B cell (primary cell): ENCODE results near the gene SPATA21. TPM values are rescaled to one million over a fixed set of nuclear protein-coding genes. Genes with fewer than 3 reads are reported as not detected.

Experiments
- ATAC-seq: fragments of 200-7000 bp; cut with Tn5 transposase; one replicate; pipeline ENCODE4 v1.10.0; 2021; ENCODE audit warnings: low read depth, mild to moderate bottlenecking, moderate number of reproducible peaks, moderate library complexity
- CTCF ChIA-PET: fragments of 350-600 bp; sonication (Branson Sonifier 250); formaldehyde crosslinking; loops from one replicate; lab custom pipeline; 2021; ENCODE audit warnings: antibody characterized with exemption, inconsistent platforms; lab: Charles Lee
- POLR2A ChIA-PET: fragments of 350-600 bp; sonication (Branson Sonifier 250); formaldehyde crosslinking; loops from one replicate; lab custom pipeline; 2021; ENCODE audit warnings: antibody characterized with exemption; lab: Charles Lee
- DNase-seq: peaks from one replicate; pipeline ENCODE4 v3.0.0; 2013
- H2AFZ ChIP-seq: 2 replicates; pipeline ENCODE4 v1.6.1; 2012; ENCODE audit warnings: mild to moderate bottlenecking, low read depth, low read length; ENCODE audit not compliant: insufficient read depth, poor library complexity, severe bottlenecking
- H3K27ac ChIP-seq, 2 donors: 1 replicate in 1 of 2; 2 replicates in 1 of 2; pipeline ENCODE4 v1.5.1; 2012 to 2013; ENCODE audit warnings: low read length in 2 of 2, mild to moderate bottlenecking in 2 of 2, moderate library complexity in 1 of 2
- H3K27me3 ChIP-seq, 4 experiments: fragments of 200-600 bp in 1 of 4; sonication (generic) in 1 of 4; replicated peaks in 1 of 4; 1 replicate in 2 of 4; 2 replicates in 2 of 4; pipeline versions ENCODE4 v1.6.1 to v1.7.0; 2013 to 2016; ENCODE audit warnings: low read length in 3 of 4, mild to moderate bottlenecking in 2 of 4, mixed read lengths in 1 of 4, moderate library complexity in 1 of 4; ENCODE audit not compliant: insufficient read depth in 4 of 4, control insufficient read depth in 3 of 4; ENCODE audit errors: control extremely low read depth in 1 of 4
- H3K36me3 ChIP-seq, 2 experiments: replicated peaks in 1 of 2; 1 replicate in 1 of 2; 2 replicates in 1 of 2; pipeline versions ENCODE4 v1.6.1 to v1.7.1; 2013; ENCODE audit warnings: low read length in 1 of 2; ENCODE audit not compliant: insufficient read depth in 2 of 2, control insufficient read depth in 1 of 2; ENCODE audit errors: control extremely low read depth in 1 of 2, extremely low read depth in 1 of 2
- H3K4me1 ChIP-seq, 2 donors: fragments of 200-600 bp in 1 of 2; sonication (generic) in 1 of 2; 1 replicate in 1 of 2; 2 replicates in 1 of 2; pipeline versions ENCODE4 v1.5.1 to v1.6.1; 2013 to 2017; ENCODE audit warnings: low read length in 2 of 2; ENCODE audit not compliant: control insufficient read depth in 2 of 2, insufficient read depth in 2 of 2
- H3K4me2 ChIP-seq: replicated peaks from 2 replicates; pipeline ENCODE3; 2012; ENCODE audit warnings: mild to moderate bottlenecking, low read depth, low read length; ENCODE audit not compliant: poor library complexity, severe bottlenecking
- H3K4me3 ChIP-seq, 5 experiments: fragments of 200-600 bp in 1 of 5; sonication (generic) in 1 of 5; 1 replicate in 3 of 5; 2 replicates in 2 of 5; pipeline versions ENCODE4 v1.5.1 to v1.7.0; 2011 to 2016; ENCODE audit warnings: low read length in 4 of 5, mild to moderate bottlenecking in 4 of 5, low read depth in 2 of 5, control low read depth in 1 of 5, moderate library complexity in 1 of 5; ENCODE audit not compliant: insufficient read depth in 1 of 5; ENCODE audit errors: control extremely low read depth in 1 of 5, extremely low read depth in 1 of 5
- H3K79me2 ChIP-seq: fragments of 200-600 bp; sonication (generic); one replicate; pipeline ENCODE4 v1.6.0; 2016; ENCODE audit warnings: low read length; ENCODE audit not compliant: control insufficient read depth, insufficient read depth
- H3K9ac ChIP-seq: fragments of 200-600 bp; sonication (generic); 2 replicates; pipeline ENCODE4 v1.6.1; 2017; ENCODE audit warnings: mild to moderate bottlenecking, low read length, moderate library complexity
- H3K9me3 ChIP-seq, 3 donors: one replicate each; pipeline versions ENCODE4 v1.6.1 to v1.7.1; 2013; ENCODE audit warnings: low read length in 2 of 3; ENCODE audit not compliant: control insufficient read depth in 2 of 3, insufficient read depth in 1 of 3; ENCODE audit errors: control extremely low read depth in 1 of 3
- H4K20me1 ChIP-seq: 2 replicates; pipeline ENCODE4 v1.6.0; 2012; ENCODE audit warnings: mild to moderate bottlenecking, low read length; ENCODE audit not compliant: insufficient read depth, control insufficient read depth, poor library complexity, severe bottlenecking
- H3K27ac Mint-ChIP-seq: one replicate; pipeline ENCODE4 v1.8.0; 2021; ENCODE audit warnings: mixed read lengths
- H3K27me3 Mint-ChIP-seq: one replicate; pipeline ENCODE4 v1.8.0; 2021; ENCODE audit warnings: mixed read lengths
- H3K4me1 Mint-ChIP-seq: one replicate; pipeline ENCODE4 v1.8.0; 2021; ENCODE audit warnings: mixed read lengths
- H3K4me3 Mint-ChIP-seq: one replicate; pipeline ENCODE4 v1.8.0; 2021; ENCODE audit warnings: mixed read lengths
- H3K9me3 Mint-ChIP-seq: one replicate; pipeline ENCODE4 v1.8.0; 2022; ENCODE audit warnings: mixed read lengths; ENCODE audit not compliant: insufficient read depth
- EZH2 ChIP-seq: IDR thresholded peaks from 2 replicates; pipeline ENCODE4 v1.6.1; 2012; ENCODE audit warnings: borderline replicate concordance, low read depth, mild to moderate bottlenecking, moderate library complexity, low read length; ENCODE audit not compliant: insufficient read depth, poor library complexity, severe bottlenecking
- WGBS: methylation state at CpG from one replicate; pipeline ENCODE4 v1.1.5; 2013; ENCODE audit warnings: missing lambda C conversion rate; ENCODE audit not compliant: insufficient coverage; 5-methylcytosine and 5-hydroxymethylcytosine counted together
- intact Hi-C: fragments of 100-400 bp; cut with micrococcal nuclease; formaldehyde crosslinking; loops from one replicate; pipeline ENCODE4 v1.10.0; 2022
- polyA plus RNA-seq: library from polyadenylated mRNA; depleted of rRNA; stranded (reverse); fragments of >200 nt; gene quantifications from 2 replicates; pipeline ENCODE4 v1.2.3, GENCODE V29; 2012
- total RNA-seq, 2 donors: library from RNA; stranded (reverse); fragments of 120-200 nt in 1 of 2; gene quantifications; 1 replicate in 1 of 2; 2 replicates in 1 of 2; pipeline versions ENCODE4 v1.2.3 to v1.2.4, GENCODE V29; 2013 to 2022
- TF ChIP-seq, protein P1 (sequence below): fragments of 200-600 bp; IDR thresholded peaks from one replicate; pipeline ENCODE4 v1.8.0; 2022; ENCODE audit warnings: antibody characterized with exemption, mild to moderate bottlenecking

The SPATA21 gene
- total and polyA plus RNA-seq, 2 donors (not counting 1 experiment from before 2014, with no cell fraction given), result 0.01 TPM; not detected in 1

GRCh38 chr1:16430606-16431005 is 6.6 kb downstream of the SPATA21 start:
- no peaks in the 10 kb centered on the region for H3K36me3 ChIP-seq
- DNase-seq (no peak), ATAC-seq (no peak)
- Mint-ChIP-seq H3K9me3 (no peaks in the 10 kb centered on the region), H3K27ac (no peak overlapping the region), H3K4me3 (no peak overlapping the region), H3K4me1 (peaks cover 16% of the 10 kb centered on the region), H3K27me3 (no peaks in the 10 kb centered on the region)
- H3K9ac ChIP-seq, result no peak overlapping the region
- no peak for TF ChIP-seq EZH2
- no peak overlapping the region for H2AFZ ChIP-seq
- no peak overlapping the region for H3K4me2 ChIP-seq
- peaks cover 6 to 13% of the 10 kb centered on the region in 2 donors for H3K4me1 ChIP-seq
- ChIA-PET CTCF (interaction anchor here (0.6 kb wide), 1 partner anchor 16 kb away, joined by 5 read pairs; no protein-coding TSS in a partner anchor), POLR2A (no interaction called here)
- H4K20me1 ChIP-seq, result no peaks in the 10 kb centered on the region
- no peaks in the 10 kb centered on the region for H3K27me3 ChIP-seq
- no peak overlapping the region for H3K4me3 ChIP-seq
- no peaks in the 10 kb centered on the region for H3K9me3 ChIP-seq
- intact Hi-C loops, result no loop called here
- no peaks in the 10 kb centered on the region for H3K79me2 ChIP-seq
- 87% methylated on average over 3 of the region's 3 CpGs for WGBS
- H3K27ac ChIP-seq, result no peak overlapping the region

DNA sequence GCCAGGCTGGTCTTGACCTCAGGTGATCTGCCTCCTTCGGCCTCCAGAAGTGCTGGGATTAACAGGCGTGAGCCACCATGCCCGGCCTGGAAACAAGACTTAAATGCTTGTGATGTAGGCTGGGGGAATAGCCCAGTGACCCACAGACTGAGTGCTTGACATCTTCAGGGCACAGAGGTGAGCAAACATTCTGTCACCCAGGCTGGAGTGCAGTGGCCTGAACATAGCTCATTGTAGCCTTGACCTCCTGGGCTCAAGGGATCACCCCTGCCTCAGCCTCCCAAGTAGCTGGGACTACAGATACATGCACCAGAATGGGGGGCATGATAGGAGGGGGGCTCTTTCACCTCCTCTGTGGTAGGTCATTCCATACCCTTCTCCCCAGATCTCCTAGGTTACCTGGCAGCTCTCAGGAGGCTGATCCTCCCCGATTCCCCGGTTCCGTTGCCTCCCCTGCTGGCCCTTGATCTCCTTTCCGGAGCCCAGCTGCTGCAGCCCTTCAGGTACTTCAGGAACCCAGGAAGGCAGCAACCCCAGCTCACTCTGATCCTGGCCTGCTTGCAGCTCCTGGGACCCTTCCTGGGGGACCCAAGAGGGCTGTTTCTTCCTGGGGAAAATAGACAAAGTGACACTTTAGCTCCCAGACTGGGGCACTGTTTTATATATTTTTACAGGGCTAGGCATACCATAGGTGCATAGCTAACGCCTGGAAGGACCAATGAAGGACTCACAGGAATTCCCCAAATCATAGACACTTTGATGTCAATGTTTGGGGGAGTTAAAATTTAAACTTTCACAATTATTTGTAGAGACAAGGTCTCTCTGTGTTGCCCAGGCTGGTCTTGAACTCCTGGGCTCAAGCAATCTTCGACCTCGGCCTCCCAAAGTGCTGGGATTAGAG is 11.8 kb downstream of the SPATA21 start:
- intact Hi-C loops, result no loop called here
- POLR2A ChIA-PET, result no interaction called here
- TF ChIP-seq, protein P1, sequence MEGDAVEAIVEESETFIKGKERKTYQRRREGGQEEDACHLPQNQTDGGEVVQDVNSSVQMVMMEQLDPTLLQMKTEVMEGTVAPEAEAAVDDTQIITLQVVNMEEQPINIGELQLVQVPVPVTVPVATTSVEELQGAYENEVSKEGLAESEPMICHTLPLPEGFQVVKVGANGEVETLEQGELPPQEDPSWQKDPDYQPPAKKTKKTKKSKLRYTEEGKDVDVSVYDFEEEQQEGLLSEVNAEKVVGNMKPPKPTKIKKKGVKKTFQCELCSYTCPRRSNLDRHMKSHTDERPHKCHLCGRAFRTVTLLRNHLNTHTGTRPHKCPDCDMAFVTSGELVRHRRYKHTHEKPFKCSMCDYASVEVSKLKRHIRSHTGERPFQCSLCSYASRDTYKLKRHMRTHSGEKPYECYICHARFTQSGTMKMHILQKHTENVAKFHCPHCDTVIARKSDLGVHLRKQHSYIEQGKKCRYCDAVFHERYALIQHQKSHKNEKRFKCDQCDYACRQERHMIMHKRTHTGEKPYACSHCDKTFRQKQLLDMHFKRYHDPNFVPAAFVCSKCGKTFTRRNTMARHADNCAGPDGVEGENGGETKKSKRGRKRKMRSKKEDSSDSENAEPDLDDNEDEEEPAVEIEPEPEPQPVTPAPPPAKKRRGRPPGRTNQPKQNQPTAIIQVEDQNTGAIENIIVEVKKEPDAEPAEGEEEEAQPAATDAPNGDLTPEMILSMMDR, result no peak
- no peak for TF ChIP-seq EZH2

More for the DNA sequence above, 11.8 kb downstream of the SPATA21 start:
- Mint-ChIP-seq H3K9me3 (no peaks in the 10 kb centered on the region), H3K4me3 (no peak overlapping the region), H3K4me1 (peaks cover 13% of the 10 kb centered on the region), H3K27ac (no peak overlapping the region), H3K27me3 (no peaks in the 10 kb centered on the region)
- H3K79me2 ChIP-seq, result no peaks in the 10 kb centered on the region
- H3K27ac ChIP-seq, result no peak overlapping the region
- no peak overlapping the region for H3K4me3 ChIP-seq
- CTCF ChIA-PET, result interaction anchor here (0.6 to 1.0 kb wide), 2 partner anchors 19 to 63 kb away, joined by 3 to 4 read pairs; no protein-coding TSS in a partner anchor
- H3K27me3 ChIP-seq, result no peaks in the 10 kb centered on the region
- no peak overlapping the region for H2AFZ ChIP-seq
- H3K4me2 ChIP-seq, result no peak overlapping the region
- peaks cover 14 to 19% of the 10 kb centered on the region in 2 donors for H3K4me1 ChIP-seq
- no peaks in the 10 kb centered on the region for H3K36me3 ChIP-seq
- no peak for DNase-seq
- H3K9me3 ChIP-seq, result no peaks in the 10 kb centered on the region
- H3K9ac ChIP-seq, result no peak overlapping the region
- no peaks in the 10 kb centered on the region for H4K20me1 ChIP-seq
- 98% methylated on average over 7 of the region's 10 CpGs for WGBS
- no peak for ATAC-seq
